ENCODE results near the gene FOS.

FOS gene

GRCh38 chr14:75322746-75323145, 44.1 kb downstream of the FOS start:
- no peak for DNase-seq

- no peak for DNase-seq
Measured at GRCh38 chr14:75323571-75323970, 44.9 kb downstream of the FOS start.

DNA sequence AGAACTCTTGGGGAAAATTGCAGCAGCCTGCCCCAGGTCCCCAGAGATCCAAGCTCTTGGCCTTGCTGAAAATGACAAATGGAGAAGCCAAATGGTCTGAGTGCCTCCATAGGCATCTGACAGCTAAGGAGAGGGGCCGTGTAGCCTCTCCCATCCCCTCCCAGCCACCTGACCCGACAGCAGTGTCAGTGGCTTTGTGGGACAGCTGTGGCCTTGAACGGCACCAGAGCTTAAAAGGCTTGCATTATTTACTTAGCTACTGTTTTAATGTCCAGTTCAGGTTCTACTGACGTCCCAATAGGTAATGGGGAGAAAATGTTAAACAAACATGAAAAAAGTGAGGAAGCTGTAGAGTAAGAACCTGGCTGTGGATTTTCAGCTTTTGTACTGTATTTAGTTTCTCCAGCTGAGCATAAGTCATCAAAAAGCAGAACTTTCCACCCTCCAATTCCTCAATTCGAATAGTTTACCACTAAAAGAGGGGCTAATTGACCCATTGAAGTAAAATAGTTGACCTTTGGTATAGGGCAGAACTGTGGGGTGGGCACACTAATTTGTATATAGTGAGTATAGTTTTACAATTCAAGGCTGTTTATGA, 50.0 kb downstream of the FOS start:
- no peak for DNase-seq

DNA sequence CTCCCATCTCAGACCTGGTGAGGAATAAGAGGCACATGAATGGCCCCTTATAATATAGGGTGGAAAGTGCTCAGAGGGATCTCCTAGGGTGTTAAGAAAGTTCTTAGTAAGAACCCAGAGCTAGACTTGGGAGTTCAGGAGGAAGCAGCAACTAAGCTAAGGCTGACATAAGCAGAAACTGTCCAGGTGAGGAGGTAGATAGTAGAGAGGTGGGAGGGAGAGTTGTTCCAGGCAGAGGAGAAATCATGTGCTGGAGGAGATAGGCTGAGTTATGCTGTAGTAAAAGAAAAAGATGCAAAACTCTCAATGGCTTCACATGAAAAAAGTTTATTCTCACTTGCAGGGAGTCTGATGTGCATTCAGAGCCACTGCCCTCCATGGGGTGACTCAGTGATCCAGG, 50.7 kb downstream of the FOS start:
- no peak for DNase-seq

- DNase-seq = no peak
Measured at GRCh38 chr14:75331471-75331870, 52.8 kb downstream of the FOS start.

Data from central memory CD4-positive, alpha-beta T cell (primary cell).